HG03558 (cell line): ENCODE measurements around the gene SPN.
"Not testable (repeated sequence)": the region's sequence is repeated elsewhere in the genome, so short reads cannot be mapped to it uniquely, and the experiment has no call there.

Experiments used
- ATAC-seq: cut with Tn5 transposase; IDR thresholded peaks from one replicate; pipeline ENCODE4 v1.9.1; 2021; ENCODE audit warnings: moderate number of reproducible peaks; ENCODE audit not compliant: unreplicated experiment; ENCODE audit errors: extremely low read depth

SPN gene

DNA sequence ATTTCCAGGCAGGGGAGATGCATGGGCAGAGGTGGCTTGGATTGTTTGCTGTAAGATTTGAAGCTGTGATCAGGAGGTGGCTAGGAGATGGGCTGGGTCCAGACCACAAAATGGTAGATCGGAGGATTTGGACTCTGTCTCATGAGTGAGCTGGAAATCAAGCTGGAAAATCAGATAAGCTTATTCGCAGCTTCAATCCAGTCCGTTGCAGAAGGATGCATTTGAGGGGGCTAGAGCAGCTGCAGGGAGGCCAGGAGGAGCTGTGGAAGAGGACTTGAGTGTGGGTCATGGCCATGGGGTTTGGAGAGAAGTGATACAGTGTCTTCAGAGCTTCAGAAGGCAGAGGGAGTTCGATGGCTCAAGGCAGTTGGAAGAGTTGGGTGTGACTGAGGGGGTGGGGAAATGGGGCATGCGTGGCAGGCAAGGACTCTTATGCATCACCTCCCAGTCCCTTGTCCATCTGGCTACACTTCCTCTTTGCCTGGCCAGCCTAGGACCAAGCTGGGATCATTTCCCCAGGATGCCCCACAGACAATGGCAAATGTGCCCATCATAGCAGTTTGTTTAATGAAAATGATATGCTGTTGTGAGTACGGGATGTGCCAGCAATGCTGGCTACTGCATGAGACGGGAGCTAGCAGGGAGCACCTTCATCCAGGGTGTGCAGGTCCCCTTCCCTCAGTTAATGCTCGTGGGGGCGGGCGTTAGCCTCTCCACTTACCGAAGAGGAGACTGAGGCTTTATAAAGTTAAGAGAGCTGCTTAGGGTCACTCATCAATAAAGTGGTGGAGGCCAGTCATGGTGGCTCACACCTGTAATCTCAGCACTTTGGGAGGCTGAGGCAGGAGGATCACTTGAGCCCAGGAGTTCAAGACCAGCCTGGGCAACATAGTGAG lies 36.5 kb downstream of the SPN start:
- no peak for ATAC-seq

DNA sequence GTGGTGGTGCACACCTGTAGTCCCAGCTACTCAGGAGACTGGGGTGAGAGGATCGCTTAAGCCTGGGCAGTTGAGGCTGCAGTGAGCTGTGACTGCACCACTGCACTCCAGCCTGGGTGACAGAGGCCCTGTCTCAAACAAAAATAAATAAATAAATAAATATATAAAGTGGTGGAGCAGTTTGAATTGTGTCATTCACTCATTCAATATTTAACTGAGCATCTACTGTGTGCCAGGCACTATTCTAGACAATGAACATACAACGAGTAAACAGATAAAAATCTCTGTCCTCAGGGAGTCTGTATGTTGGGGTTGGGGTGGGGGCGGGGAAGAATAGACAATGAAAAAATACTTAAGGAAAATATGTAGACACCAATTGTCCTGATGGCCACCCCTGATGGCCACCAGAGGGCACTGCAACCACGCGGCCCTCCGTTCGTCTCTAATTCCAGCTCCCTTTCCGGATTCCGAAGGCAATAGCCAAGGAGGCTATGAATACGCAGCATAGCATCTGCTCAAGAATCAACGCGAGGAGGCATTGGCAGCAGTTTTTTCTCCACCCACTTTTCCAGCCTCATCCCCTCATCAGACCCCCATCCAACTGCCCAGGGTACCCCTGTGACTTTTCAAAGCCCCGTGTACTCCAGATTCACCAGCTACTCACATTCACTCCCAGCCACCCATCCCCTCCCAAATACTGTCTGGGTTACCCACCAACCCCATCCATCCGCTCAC lies 37.4 kb downstream of the SPN start:
- no peak for ATAC-seq

- no peak for ATAC-seq
Measured at GRCh38 chr16:29701214-29701555, 38.1 kb downstream of the SPN start.

DNA sequence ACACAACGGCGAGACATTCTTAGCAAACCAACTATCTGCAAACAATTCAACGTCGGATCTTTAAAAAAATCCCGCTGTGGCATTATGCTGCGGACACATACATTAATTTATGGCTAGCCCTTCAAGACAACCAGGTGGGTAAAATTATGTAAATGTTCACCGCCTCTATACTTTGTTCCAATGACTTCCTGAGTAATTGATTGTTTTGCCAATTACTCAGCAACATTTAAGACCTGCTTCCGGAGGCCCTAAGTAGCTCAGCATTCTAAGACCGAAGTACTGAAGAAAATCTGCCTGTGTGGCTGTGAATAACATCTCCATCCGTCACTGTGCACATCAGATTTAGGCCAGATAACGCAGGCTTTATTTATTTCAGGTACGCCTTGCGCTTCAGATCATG lies 39.2 kb downstream of the SPN start:
- peak; percentile 24 for ATAC-seq

DNA sequence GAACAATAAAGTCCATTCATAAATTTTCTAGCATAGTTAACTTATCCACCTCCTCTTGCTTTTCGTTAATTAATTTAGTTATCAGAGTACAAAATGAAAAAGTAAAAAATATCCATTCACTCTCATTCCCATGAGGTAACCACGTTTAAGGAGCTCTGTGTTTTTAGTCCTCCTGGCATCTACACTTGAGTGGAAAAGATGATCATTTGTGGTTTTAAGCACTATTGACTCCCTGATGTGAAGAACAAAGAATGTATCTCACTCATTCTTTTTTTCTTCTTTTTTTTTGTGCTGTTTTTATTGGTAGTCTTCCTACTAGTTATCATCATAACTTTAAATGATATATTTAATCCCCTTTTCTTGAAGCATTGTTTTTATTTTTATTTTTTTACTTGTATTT lies 42.0 kb downstream of the SPN start:
- no peak for ATAC-seq

GRCh38 chr16:29707160-29707559 lies 44.1 kb downstream of the SPN start:
- ATAC-seq = not testable (repeated sequence)

- ATAC-seq = no peak
Measured at GRCh38 chr16:29708917-29709600, 46.0 kb downstream of the SPN start.

DNA sequence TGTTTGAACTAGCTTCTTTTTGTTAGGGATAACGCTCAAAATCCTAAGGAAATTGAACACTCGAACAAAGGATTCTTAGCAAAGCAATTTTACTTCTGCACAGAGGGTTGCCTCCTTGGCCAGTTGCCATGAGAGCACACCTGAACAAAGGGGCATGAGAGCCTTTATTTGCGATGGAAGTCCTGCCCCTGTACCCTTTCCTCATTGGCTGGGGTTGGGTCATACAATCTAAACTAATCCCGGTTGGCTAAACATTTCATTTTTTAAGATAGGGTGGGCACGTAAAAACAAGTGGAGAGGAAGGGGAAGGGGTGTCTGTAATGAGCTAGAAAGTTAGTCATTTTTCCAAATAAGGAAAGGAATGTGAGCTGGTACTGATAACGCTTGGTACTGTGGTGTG lies 46.6 kb downstream of the SPN start:
- not testable (repeated sequence) for ATAC-seq

- no peak for ATAC-seq
Measured at GRCh38 chr16:29710227-29711219, 47.5 kb downstream of the SPN start.

DNA sequence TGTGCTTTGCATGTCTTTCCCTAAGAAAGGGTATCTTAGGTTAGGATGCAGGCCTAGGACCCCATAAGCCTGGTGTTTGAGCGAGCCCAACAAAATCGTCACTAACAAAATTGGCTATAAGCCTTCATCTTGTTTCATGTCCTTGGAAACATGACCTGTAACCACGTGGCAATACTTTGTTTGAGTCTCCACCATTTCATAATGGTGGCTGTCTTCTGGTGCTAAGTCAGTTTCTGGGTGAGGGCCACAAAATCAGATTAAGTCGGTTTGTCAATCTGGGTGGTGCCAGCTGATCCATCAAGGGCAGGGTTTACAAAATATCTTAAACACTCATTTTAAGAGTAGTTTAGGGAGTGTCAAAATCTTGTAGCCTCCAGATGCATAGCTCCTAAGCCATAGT lies 49.8 kb downstream of the SPN start:
- no peak for ATAC-seq

DNA sequence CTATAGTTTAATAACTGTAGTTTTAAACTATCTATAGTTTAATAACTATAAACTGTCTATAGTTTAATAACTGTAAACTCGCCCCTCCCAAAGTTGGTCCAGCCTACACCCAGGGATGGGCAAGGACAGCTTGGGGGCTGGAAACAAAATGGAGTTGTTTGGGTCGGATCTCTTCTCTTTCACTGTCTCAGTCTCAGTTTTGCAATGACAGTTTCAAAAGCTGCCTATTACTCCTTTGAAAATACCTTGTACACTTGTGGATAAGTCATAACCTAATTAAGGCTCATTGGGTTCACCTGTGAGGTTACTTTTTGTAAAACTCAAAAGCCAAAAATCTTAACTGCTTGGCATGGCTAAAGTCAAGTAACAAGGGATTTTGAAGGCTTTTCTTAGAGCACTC lies 51.3 kb downstream of the SPN start:
- ATAC-seq = no peak

DNA sequence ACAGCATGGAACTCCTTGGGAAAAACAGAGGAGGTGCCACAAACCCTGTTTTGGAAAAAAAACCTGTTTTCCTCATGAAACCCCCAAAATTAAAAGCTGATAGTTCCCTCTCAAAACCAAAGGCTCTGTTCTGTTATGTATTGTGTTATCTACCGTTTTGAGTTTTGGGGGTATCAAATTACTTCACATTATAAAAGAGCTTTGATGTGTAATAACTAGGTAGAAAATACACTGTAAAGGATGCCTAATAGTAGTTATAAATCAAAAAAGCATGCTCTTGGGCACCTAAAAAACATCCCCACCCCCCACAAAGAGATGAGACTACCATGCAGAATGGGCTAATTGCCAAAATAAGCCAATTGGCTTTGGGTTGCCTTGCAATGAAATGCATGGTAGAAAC lies 51.9 kb downstream of the SPN start:
- ATAC-seq = no peak

DNA sequence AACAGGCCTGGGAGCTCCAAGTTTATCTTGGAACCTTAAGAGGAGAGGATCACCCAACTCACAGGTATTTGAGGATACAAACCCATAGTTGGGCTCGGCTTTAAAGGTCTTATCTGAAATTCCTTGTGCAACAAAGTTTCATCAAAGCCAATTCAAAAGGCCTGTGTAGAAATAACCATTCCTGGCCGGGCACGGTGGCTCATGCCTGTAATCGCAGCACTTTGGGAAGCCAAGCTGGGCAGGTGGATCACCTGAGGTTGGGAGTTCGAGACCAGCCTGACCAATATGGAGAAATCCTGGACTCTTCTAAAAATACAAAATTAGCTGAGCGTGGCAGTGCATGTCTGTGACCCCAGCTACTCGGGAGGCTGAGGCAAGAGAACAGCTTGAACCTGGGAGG lies 54.1 kb downstream of the SPN start:
- no peak for ATAC-seq

DNA sequence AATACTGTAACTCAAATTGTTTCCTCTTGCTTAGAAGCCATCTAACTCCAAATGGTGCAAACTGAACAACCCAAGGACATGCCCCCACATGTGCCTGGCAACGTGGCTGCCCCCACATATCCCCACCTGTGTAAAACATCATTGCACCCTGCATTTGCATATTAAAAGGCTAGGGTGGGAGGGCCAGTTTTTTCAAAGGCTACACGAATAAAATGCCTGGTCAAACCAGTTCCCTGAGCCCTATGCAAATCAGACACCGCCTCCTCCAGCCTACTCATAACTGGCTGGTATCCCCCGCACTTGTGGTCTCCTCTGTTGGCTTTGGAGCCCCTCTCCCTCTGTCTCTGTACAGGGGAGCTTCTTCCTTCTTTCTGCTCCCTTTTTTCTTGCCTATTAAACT lies 56.0 kb downstream of the SPN start:
- ATAC-seq = no peak
